Fibroblast of upper back skin (primary cell): Measurements from ENCODE around the gene MCOLN2.
"Not testable (repeated sequence)": the region's sequence is repeated elsewhere in the genome, so short reads cannot be mapped to it uniquely, and the experiment has no call there.

ENCODE experiments used
- DNase-seq: peaks from one replicate; pipeline ENCODE4 v3.0.0-alpha.2; 2013

MCOLN2 gene

DNA sequence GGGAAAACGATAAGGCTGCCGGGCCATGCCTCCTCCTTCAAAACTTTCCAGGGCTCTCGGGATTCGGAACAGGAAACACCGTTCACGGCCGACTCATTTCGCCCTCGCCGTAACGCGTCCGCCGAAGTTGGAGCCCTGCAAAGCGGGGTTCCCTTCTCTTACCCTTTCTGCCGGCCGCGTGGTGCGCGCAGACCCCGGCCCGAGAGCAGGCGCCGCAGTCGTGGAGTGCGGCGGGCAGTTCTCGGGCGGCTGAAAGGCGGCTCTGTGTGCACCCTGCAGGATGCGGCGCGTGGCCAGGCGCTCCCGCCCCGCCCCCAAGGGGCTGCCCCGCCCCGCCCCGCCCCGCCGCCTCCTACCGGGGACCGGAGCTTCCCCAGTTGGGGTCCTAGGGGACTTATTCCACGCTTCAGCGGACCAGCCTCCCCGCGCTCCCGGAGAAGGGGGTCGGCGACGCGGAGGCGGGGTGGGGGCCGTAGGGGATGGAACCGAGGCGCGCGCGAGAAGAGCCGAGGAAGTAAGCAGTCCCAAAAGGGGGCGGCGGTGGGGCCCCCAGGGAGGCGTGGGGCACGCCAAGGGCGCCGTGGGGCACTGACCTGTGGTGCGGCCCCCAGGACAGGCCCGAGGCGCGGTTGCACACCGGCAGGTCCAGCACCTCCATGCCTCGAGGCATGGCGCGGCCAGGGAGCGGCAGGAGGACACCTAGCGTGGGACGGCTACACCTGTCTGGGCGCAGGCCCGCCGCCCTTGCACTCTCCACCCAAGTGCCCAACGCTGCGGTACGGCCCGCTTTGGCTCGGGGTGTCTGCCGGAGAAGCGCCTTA is at the start of gene MCOLN2:
MCOLN2 (minus strand) TSS at position 268 of the 821 bp plus-strand sequence; CDS start at position 27, 241 bp downstream.
- peak; percentile 10 for DNase-seq

DNA sequence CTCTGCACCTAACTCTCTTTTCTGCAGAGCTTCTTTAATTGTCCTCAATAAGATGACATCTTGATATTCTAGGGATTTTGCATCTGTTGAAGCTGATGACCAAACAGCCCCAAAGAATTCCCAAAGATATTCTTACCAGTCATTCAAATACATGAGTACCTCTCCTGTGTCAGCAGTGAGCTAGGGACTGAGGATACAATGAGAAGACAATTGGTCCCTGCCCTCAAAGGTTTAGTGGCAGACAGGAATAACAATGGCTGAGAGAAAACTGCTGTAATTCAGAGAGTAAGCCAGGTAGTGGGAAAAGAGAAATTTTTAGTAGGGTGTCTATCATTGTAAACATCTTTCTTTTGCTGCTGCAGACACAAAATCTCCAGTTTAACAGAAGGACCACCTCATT is 45.5 kb upstream of the MCOLN2 start:
- DNase-seq: no peak

DNA sequence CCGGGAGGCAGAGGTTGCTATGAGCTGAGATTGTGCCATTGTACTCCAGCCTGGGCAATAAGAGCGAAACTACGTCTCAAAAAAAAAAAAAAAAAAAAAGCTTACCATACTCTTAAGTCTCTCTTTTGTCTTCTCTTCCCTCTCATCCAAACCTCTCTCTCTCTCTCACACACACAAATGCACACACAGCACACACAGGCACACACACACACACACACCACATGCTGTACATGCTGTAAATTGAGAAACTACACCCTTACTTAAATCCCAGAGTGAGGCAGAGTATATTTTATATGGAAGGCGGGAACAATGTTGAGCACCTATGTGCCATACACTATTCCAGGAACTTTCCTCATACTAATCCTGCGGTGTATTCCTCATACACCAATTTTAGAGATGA is 44.9 kb upstream of the MCOLN2 start:
- no peak for DNase-seq

DNA sequence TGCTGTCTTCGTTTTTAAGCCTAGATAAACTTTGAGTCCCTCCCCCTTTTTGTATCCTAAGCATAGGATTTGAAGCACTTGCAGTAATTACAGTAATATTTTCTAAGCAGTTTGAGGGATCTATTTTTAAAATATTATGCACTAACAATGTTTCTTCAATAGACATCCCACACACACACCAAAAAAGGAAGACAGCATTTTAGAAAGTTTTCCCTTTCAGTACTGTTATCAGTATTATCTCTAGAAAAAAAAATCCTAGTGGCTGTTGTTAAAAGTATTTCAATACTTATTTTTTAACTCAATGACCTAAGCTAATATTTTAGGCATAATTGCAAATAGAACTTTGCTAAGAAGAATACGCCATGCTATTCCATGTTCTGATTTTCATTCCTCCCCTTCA is 36.3 kb upstream of the MCOLN2 start:
- DNase-seq: no peak

DNA sequence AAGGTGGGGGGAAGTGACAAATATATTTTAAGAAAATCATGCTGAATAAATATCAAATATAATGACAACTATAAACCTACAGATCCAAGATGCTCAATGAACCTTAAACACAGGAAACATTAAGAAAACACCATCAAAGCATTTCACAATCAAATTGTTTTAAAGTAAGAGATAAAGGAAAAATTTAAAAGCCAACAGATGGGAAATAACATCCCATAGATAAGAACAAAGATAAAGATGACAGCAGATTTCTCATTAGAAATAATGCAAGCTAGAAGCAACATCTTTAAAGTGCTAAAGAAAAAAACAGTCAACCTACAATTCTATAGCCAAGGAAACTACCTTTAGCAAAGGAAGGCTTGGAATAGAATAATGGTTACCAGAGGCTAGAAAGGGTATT is 33.6 kb upstream of the MCOLN2 start:
- DNase-seq: no peak

DNA sequence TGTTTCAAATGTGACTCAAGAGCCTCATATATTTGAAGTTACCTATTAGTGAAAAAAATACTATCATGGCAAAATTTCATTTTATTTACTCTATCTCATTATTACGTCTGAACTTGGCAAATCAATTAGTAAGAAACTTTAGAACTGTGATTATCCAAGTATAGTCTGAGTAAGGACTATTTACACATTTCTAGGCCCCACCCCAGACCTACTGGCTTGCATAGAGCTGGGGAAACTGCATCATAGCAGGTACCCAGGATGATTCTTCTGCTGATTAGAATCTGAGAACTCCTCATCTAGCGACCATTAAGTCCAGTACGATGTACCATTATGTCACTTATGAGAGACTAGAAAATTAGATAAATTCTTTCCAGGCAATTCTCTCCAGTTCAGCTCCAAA is 31.2 kb upstream of the MCOLN2 start:
- DNase-seq: no peak

DNA sequence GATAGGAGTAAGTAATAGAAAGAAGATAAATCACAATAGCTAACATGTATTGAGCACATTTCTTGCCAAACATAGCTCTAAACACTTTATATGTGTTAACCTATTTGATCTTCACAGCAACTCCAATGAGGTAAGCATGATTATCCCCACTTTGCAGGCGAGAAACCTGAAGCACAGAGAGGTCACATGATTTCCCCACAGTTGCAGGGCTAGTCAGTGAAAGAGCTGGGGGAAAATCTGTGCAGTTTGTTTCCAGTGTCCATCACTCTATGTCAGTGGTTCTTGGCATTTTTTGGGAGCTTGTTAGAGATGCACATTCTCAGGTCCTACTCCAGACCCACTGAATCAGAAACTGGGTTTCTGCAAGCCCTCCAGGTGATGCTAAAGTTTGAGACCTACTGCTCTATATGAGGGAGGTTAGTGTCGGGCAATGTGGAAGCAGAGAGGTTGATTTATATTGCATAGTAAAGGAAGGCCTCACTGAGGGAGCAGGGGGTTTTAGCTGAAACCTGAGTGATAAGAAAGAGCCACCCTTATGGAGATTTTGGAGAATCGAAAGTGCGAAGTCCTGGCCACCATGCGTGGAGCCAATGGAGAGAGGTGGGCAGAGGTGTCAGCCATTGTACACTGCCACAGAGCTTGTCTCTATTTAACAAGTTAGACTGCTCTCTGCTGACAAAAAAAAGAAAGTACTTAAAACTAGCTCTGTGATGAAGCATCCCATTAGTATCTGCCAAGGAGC is 30.5 kb upstream of the MCOLN2 start:
- DNase-seq: peak; percentile 2

DNA sequence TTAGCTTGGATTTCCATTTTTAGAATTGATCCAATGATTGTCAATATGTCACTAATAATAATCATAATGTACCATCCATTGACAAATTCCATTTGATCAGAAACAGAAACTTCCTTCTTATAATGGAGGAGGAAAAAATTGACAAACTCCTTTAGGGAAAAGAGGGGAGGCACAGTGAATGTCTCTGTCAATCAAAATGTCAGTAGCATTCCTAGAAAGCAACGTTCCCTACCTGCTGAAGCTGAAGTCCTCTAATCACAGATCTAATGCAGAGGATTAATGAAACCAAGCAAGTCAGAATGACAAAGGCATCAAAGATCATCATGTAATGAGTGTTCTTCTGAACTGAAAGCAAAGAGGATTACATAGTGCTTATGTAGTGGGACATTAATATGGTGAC is 29.0 kb upstream of the MCOLN2 start:
- no peak for DNase-seq

DNA sequence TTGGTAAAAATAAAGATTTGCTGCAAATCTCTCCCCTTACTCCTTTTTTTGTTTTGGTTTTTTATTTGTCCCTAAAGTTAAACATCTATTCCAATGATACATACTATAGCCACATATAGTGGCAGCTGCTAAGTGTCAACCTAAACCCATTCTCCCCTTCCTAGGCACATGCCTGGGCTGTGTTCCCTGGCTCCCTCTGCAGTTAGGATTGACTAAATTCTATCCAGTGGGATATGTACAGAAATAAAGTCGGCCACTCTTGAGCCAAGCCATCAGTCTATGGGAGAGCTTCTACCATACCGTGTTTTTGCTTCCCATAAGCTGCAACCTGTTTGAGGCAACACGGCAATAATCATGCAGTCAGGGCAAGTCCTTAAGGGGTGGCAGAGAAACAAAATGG is 27.8 kb upstream of the MCOLN2 start:
- DNase-seq: no peak

DNA sequence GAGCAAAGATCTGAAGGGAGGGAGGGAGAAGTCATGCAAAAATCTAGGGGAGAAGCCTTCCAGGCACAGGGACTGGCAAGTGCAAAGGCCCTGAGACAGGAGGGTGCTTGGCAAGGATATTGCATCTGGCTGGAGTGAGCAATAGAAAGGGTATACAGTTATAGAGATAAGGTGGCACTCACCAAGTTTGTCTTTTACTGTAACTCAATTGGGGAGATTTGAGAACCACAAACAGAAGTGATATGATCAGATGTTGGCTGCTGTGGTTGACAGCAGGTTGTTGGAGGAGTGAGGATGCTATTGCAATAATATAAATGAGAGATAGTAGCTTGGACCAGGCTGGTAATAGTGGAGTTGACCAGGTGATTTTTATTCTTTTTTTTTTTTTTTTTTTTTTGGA is 25.8 kb upstream of the MCOLN2 start:
- no peak for DNase-seq

DNA sequence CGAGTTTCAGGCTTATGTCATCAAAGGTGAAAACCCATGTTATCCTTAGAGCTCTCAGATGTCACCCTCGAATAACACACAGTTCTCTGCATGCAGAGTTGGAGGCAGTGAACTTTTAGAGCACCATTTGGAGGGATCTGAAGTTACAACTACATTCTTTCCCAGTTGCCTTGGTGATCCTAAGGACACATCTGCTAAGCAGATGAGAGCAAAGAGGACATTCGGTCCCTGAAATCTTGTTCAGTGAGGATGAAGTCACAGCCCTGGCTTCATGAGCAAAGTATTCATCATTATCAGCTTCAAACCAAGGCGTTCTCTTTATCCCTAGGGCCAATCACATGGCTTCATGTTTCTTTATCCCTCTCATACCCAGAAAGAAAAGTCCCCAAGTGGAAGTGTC is 23.1 kb upstream of the MCOLN2 start:
- DNase-seq: peak; percentile 32

DNA sequence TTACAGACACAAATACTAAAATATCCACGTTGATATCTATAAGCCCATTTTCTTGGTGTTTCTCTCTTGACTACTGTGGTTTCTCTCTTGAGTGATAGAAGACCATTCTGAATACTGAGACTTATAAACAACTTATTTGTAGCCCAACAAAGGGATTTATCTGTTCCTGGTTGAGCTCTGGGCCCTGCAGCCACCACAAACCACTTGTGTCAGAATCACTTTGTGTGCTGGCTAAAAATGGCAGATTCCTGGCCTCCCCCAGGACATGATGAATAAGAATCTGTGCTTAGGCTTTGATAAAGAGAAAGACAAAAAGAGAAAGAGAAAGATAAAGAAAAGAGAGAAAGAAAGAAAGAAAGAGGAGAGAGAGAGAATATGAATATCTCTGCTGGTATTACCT is 18.9 kb upstream of the MCOLN2 start:
- DNase-seq: no peak

DNA sequence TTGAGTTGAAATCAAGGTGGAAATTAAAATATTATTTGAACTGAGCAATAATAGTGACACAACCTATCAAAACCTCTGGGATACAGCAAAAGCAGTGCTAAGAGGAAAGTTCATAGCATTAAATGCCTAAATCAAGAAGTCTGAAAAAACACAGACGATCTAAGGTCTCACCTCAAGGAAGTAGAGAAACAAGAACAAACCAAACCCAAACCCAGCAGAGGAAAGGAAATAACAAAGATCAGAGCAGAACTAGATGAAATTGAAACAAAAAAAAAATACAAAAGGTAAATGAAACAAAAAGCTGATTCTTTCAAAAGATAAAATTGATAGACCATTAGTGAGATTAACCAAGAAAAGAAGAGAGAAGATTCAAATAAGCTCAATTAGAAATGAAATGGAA is 8.7 kb upstream of the MCOLN2 start:
- DNase-seq: not testable (repeated sequence)

DNA sequence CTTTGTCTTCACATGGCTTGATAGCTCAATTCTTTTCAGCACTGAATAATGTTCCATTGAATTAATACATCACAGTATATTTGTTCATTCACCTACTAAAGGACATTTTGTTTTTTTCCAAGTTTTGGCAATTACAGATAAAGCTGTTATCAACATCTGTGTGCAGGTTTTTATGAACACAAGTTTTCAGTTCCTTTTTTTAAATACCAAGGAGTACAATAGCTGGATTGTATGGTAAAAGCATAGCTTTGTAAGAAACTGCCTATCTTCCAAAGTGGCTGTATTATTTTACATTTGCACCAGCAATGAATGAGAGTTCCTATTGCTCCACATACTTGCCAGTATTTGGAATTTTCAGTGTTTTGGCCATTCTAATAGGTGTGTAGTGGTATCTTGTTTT is 4.8 kb upstream of the MCOLN2 start:
- DNase-seq: no peak

DNA sequence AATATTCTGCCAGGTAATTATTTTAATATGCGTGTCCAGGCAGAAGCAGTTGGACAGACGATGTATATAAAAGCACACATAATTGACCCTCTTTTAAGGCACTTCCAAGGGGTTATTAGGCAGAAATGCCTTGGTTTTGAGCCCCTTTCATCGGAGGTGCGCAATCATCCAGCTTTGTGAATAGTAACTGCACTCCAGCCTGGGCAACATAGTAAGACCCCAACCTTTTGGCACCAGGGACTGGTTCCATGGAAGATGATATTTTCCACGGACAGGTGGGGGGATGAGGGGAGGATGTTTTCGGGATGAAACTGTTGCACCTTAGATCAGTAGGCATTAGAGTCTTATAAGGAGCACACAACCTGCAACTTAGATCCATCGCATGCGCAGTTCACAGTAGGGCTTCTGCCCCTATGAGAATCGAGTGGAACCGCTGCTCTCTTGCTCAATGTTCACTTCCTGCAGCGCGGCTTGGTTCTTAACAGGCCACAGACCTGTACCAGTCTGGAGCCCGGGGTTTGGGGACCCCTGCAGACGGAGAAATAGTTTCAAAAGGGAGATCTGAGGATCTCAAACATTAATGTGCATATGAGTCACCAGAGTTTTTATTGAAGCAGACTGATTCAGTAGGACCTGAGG is 1.8 kb upstream of the MCOLN2 start:
- DNase-seq: peak; percentile 24

DNA sequence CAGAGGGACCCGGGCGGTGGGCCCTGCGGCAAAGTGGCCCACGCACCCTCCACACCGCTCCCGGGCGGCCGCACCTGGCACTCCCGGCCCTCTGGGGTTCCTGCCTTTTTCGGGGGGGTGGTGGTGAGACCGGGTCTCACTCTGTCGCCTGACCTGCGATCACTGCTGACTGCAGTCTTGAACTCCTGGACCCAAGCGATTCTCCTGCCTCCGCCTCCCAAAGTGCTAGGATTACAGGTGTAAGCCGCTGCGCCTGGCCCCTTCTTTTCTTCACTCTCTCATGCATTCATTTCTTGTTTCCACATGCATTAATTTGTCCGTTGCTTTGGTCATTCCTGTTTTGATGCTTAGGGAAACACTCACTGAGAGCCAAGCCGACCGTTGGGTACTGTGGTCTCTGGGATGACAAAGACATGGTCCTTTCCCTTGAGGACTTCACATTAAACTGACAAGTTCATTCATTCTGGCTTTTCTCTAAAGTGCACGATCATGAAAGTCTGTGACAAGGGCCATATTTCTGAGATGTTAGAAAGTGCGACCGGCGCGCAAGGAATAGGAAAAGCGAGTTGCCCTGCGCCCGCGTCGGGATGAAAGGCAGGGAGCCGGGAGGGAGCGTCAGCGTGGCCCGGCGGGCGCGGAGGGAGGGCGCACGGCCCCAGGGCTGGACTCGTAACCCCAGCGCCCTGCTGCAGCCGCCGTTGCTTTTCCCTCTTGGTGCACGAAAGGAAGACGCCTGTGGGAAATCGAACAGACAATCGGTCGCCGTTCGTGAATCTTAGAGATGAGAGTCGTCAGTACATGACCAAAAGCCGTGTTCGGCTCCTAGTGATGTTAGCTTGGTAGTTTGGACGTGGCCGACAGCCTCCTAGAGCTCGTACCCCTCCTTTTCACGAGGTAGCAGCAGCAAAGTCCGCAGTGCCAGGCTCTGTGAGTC is 1.0 kb upstream of the MCOLN2 start:
- no peak for DNase-seq

DNA sequence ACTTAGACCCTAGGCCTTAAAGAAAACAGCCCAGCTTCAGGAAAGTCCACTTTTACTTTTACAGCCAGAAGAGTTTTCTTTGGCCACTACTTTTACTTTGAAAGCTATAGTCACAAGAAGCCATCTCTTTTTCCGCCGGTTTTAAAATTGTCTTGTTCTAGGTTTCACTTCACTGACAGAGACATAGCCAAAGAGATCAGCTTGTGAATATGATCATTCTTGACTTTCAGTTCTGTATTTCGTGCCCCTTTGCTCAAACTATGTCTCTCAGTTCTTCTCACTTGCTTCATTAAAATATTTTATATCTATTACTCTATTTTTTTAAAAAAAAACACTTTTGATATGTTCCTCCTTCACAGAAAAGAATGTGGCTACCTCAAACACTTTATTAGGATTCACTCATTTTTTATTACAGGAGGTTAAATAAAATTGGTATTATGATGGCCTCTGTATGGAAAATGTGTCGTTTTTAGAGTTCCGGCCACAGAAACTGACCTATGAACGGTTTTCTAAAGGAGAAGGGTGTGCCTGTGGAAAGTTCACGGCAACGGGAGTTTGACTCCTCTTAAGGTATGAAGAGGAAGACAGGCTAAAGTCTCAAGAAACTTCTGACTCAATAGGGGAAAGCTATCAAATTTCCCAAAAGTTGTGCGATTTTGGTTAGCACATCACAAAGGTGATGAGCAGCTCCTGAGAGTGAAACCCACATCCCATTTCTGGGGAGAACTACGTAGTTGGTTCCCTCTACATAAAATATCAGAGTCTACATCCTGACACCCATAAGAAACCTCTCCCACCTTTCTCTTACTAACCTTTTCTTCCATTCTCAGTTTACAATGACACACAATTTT is 1.2 kb downstream of the MCOLN2 start:
- no peak for DNase-seq

DNA sequence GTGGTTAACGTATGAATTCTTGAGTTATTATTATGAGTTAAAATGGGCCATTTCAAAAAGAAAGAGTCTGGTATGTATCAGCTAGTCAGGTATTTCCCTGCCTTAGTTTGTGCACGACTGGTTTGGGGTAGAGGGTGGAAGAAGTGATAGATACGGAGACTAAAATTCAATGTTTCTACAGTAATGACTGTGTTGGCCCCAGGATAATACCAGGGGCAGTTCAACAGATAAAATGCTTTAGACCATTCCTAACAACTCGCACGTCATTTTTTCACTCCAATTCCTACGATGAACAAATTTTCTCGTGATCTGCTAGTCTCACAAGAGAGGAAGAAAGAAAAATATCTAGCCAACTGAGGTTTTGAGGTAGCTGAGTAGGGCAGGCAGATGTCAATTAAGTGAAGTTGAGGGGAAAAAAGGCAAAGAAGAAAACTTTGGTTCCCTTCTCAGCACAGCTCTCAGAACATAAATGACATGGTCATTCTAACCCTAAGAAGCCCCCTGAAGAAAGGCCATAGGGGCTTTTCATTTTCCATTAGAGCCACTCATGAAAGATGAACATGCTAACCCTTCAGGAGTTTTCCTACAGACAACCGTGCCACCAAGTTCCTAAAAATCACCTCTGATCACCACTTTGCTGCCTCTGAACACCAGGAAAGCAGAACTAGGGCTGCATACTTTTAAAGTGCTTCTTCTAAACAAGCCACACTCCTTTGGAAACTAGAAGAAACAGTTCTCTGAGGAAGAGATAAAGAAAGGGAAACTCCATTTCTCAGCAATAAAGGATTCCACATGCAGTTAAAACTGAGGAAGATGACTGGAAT is 5.6 kb downstream of the MCOLN2 start:
- no peak for DNase-seq

DNA sequence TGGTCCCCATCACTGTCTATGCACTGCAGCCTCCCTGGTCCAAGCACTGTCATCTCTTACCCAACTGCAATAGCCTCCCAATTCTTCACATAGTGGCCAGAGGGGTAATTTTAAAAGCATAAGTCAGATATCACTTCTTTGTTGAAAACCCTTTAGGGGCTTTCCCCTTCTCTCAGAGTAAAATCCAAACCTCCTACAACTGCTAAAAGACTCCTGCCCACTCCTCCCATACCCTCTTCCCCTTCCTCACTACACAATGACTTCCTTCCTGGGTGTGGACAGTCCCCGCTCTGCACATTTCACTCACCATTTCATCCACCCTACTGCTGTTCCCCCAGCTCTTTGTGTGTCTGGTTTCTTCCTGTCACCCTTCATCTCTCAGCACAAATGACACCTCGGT is 8.3 kb downstream of the MCOLN2 start:
- no peak for DNase-seq

DNA sequence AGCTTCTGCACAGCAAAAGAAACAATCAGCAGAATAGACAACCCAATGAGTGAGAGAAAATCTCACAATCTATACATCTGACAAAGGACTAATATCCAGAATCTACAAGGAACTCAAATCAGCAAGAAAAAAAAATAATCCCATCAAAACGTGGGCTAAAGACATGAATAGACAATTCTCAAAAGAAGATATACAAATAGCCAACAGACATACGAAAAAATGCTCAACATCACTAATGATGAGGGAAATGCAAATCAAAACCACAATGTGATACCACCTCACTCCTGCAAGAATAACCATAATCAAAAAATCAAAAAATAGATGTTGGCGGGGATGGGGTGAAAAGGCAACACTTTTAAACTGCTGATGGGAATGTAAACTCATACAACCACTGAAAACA is 10.4 kb downstream of the MCOLN2 start:
- not testable (repeated sequence) for DNase-seq

DNA sequence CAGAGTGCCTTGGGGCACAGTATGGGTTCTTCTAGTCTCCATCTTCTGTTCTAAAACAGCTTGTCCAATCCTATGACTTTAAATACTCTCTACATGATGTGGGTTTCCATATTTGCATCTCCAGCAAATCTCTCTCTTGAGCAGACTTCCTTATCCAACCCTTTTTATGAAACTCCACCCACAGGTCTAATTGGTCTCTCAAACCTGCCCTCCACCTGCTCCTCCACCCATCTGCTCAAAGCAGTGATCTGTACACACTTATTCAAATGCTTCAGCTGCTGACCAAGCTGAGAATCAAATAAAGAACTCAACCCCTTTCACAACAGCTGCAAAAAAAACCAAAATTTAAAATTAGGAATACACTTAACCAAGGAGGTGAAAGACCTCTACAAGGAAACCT is 11.5 kb downstream of the MCOLN2 start:
- no peak for DNase-seq
